HG03196 (cell line): ENCODE results near the gene TSPAN4.
A peak's percentile ranks its signal among the peaks of the same experiment; 100 is the strongest.

Experiments used
- ATAC-seq: cut with Tn5 transposase; IDR thresholded peaks from one replicate; pipeline ENCODE4 v1.9.1; 2021; ENCODE audit not compliant: unreplicated experiment

Gene TSPAN4

GRCh38 chr11:803770-804598 lies 38.7 kb upstream of the TSPAN4 start:
- no peak for ATAC-seq

DNA sequence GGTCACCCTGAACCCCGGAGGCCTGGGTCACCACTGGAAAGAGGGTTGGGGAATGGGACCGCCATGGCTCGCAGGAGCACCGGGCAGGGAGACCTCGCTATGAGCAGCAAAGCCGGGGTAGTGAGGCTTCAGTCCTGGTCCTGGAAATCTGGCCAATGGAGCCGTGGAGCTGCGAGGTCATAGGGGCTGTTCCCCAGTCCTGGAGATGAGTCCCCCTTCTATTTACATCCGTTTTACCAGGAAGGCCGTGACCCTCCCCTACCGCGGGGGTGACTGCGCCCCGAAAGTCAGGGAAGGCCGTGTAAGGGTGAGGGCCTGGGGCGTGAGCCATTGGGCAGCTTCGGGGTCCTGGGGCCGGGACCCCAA lies 38.1 kb upstream of the TSPAN4 start:
- no peak for ATAC-seq

DNA sequence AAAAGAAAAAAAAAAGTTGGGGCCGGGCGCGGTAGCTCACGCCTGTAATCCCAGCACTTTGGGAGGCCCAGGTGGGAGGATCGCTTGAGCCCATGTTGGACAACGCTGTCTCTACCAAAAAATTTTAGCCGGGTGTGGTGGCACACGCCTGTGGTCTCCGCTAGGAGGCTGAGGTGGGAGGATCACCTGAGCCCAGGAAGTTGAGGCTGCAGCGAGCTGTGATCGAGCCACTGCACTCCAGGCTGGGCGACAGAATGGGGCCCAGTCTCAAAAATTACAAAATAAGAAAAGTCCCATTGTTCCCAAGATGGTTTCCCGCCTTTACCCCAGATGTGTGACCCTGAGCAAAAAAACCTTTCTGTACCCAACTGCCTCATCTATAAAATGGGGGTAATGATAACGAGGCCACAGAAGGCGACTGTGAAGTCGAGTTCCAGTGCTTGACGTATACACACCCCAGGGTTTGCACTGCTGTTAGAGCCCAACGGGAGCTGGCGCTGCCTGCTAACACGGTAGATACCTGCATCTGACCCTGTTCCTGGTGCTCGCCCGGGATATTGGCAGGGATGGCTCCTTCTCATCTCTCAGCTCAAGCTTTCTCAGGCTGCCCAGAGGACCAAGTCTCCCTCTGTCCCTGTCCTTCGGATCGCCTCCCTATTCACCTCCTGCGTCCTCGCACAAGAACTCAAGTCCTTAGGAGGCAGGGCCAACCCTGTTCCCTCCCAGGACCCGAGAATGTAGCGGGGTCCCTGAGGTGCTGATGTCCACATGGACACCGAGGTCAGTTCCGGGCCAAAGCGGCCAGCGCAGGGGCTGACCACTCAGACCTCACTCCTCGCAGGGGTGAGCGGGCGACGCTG lies 34.0 kb upstream of the TSPAN4 start:
- ATAC-seq = no peak

GRCh38 chr11:809287-810039 lies 33.2 kb upstream of the TSPAN4 start, which contains the start of gene RPLP2:
Gene RPLP2 (plus strand): TSS chr11:809967. CDS start chr11:810235, 268 bp downstream.
- peak; percentile 72 for ATAC-seq

DNA sequence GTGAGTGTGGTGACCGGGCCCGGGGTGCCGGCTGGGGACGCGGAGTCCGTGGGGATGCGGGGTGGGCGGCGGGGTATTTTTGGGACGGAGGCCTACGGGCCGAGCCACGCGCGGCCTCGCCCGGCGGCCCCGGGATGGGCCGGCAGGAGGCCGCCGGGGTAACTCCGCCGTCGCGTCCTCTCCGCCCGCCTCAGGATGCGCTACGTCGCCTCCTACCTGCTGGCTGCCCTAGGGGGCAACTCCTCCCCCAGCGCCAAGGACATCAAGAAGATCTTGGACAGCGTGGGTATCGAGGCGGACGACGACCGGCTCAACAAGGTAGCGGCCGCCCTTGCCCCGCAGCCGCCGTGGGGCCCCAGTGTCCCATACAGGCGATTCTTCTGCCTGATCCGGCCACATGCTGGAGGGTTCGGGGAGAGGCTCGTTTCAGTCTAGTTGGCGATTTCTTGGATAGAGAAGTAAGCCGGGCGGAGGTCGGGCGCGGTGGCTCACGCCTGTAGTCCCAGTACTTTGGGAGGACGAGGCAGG lies 32.5 kb upstream of the TSPAN4 start:
- ATAC-seq = no peak

DNA sequence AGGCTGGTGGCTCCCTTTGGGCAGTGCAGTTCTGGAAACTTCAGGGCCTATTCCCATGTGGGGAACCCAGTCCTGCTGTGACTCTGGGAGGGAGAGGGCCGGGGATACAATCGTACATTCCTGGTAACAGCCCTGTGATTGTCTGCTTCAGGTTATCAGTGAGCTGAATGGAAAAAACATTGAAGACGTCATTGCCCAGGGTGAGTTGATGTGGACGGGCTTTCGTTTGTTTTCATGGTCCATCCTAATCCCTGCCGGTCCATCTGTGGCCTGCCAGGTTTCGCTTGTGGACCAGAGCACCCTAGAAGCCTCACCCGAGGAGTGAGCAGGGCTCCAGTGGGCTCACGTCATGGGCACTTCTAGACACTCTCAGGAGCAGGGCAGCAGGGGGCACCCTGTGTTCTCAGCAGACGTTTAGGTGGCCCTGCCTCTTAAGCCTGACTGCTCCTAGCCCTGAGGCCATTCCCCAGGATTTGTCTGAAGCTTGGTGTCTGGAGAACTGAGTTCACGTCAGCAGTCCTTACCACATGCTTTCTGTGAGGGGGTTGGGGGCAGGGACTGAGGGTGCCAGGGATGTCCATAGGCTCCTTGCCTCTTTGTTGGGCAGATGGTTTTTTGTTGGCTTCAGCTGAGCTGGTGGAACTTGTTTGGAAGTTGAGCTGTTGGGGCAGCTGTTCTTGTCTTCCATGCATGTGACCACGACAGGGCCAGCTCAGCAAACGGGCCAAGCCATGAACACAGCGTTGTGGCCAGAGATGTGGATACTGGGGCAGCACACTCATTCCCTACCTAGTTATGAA lies 31.0 kb upstream of the TSPAN4 start:
- no peak for ATAC-seq

DNA sequence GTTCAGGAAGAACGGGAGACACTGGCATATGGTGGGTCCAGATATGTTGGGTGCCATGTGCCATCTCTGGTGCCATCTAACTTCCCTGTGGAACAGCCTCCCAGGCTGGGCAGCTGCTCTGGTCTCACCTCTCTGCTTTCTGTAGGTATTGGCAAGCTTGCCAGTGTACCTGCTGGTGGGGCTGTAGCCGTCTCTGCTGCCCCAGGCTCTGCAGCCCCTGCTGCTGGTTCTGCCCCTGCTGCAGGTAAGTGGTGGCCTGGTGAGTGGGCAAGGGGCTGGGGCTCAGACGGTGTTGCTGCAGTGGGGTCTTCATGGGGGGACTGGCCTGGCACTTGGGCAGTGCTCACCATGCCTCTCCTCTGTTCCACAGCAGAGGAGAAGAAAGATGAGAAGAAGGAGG lies 30.3 kb upstream of the TSPAN4 start:
- no peak for ATAC-seq

DNA sequence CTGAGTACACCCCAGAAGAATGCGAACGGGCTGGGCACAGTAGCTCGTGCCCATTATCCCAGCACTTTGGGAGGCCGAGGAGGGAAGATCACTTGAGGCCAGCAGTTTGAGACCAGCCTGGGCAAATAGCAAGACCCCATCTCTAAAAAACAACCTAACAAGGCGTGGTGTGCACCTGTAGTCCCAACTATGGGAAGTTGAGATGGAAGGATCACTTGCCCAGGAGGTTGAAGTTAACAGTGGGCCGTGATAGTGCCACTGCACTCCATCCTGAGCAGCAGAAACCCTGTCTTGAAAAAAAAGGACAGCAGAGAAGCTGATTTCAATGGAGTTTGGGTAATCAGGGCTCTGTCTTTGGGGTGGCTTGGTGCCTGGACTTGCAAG lies 29.6 kb upstream of the TSPAN4 start:
- ATAC-seq = no peak

DNA sequence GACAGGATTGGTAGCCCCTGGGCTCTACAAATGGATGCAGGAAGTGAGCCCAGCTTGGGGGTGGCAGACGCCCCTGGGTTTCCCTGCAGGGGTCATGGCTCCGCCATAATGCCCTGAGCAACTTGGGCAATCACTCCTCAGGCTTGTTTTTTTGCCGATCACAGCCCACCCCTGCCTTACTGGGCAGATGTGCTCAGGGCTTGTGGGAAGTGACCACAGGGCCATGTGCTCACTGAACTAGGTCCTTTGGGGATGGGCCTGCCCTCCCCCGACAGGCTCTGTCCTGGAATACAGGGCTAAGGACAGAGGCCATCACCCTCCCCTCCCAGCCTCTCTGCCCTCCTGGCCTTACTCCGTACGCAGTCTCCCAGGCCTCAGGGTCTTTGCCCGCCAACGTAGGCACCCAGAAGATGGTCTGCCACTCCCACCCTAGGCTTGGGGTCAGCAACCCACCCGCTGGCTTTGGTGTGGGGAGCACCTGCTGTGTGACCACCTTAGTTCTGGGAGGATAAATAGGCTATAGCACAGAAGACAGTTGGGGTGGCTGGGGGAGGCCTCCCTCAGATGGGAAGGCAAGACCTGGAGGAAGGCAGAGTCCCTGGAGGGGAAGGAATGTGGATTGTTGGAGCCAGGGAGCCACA lies 29.1 kb upstream of the TSPAN4 start:
- no peak for ATAC-seq

DNA sequence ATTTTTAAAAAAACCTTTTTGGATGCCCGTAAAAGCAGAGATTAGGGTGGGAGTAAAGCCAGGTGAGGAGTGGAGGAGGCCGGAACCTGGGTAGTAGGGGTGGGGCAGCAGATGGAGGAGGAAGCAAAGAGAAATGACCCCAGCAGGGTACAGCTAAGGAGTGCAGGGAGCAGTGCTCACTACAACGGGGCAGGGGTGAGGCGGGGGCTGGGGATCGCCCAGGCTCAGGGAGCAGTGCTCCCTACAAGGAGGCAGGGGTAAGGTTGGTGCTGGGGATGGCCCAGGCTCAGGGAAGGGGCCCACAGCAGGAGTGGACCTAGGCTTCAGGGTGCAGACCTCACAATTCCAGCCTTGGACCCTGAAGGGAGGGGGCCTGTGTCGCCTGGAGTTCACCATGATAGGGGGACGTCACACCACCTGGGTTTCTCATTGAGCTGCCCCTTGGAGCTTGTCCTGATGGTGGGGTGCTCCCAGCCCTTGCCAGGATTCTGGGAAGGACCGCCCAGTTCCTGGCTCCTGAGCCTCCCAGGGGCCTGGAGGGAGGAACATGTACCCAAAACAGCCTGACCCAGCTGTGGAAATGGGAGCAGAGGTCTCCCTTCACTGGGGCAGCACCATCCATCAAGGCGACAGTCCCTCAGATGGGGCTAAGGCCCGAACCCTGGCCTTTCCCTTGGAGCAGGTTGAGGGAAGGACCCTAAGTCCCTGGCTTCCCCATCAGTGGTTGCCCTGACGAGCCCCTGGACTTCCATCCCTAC lies 26.8 kb upstream of the TSPAN4 start:
- ATAC-seq = no peak

- ATAC-seq = no peak
These were observed 26.2 kb upstream of the TSPAN4 start for GRCh38 chr11:816433-816779.

DNA sequence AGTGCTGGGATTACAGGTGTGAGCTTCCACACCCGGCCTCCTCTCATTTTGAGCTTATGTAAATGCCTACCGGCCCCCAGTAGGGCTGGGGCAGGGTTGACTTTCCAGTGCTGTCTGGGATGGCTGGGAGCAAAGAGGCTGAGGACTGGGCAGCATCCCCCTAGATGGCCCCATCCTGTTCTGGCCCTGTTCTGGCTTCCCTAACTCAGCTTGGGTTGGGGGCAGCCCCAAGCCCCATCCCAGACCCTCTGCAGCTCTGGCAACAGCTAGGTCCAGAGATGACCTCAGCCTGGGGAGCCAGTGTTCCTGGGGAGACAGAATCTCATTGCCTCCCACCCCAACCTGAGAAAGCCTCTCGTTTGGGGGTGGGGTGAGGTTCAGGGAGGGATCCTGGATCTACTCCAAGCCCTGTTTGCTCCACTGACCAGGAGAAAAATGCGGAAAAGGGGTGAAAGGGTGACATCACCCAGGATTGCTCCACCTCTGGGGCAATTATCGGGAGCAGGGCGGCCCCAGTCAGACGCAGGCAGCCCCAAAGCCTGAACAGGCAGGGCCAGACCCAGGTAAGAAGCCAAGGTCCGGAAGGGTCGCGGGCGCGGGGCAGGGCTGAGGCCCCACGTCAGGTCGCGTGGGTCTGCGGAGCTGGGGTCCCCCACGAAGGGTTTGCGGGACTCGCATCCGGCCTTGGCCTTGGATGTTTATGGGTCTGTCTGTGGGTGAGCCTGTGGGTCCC lies 24.1 kb upstream of the TSPAN4 start, which contains the start of gene PNPLA2:
TSS of gene PNPLA2 (plus strand) at position 519 of the 733 bp plus-strand sequence. CDS start 805 bp downstream, outside the sequence.
- no peak for ATAC-seq

- peak; percentile 47 for ATAC-seq
These were observed 23.3 kb upstream of the TSPAN4 start for GRCh38 chr11:819129-819931.

GRCh38 chr11:819943-820649 lies 22.6 kb upstream of the TSPAN4 start:
- peak; percentile 58 for ATAC-seq

- no peak for ATAC-seq
These were observed 21.8 kb upstream of the TSPAN4 start for GRCh38 chr11:820655-821511.
